ENCODE data around the gene CD28.
A peak's percentile ranks its signal among the peaks of the same experiment; 100 is the strongest.
"Not testable (repeated sequence)": the region's sequence is repeated elsewhere in the genome, so short reads cannot be mapped to it uniquely, and the experiment has no call there.

CD28 gene

GRCh38 chr2:203775684-203776083, 69.2 kb downstream of the CD28 start:
- H2AFZ ChIP-seq (ENCODE audit: low read depth, low read length) = no peak overlapping the region
- no peak overlapping the region for H3K4me3 ChIP-seq (ENCODE audit: low read length)
- no peaks in the 10 kb centered on the region for H3K9me3 ChIP-seq (ENCODE audit: low read length)
- no peaks in the 10 kb centered on the region for H3K27me3 ChIP-seq (ENCODE audit: insufficient read depth, low read length)
- no peaks in the 10 kb centered on the region for H3K36me3 ChIP-seq (ENCODE audit: insufficient read depth, low read length)
- no peaks in the 10 kb centered on the region for H3K4me1 ChIP-seq (ENCODE audit: insufficient read depth, low read length)

- no peaks in the 10 kb centered on the region for H3K36me3 ChIP-seq (ENCODE audit: insufficient read depth, low read length)
- H3K27me3 ChIP-seq (ENCODE audit: insufficient read depth, low read length) = no peaks in the 10 kb centered on the region
- H3K4me3 ChIP-seq (ENCODE audit: low read length) = no peak overlapping the region
- no peak overlapping the region for H2AFZ ChIP-seq (ENCODE audit: low read depth, low read length)
- H3K4me1 ChIP-seq (ENCODE audit: insufficient read depth, low read length) = no peaks in the 10 kb centered on the region
- no peaks in the 10 kb centered on the region for H3K9me3 ChIP-seq (ENCODE audit: low read length)
Measured at GRCh38 chr2:203777030-203777429, 70.6 kb downstream of the CD28 start.

- H3K4me1 ChIP-seq (ENCODE audit: insufficient read depth, low read length); H2AFZ ChIP-seq (ENCODE audit: low read depth, low read length); H3K4me3 ChIP-seq (ENCODE audit: low read length); H3K36me3 ChIP-seq (ENCODE audit: insufficient read depth, low read length); H3K9me3 ChIP-seq (ENCODE audit: low read length); H3K27me3 ChIP-seq (ENCODE audit: insufficient read depth, low read length): not testable (repeated sequence)
Measured at GRCh38 chr2:203779477-203780073, 73.1 kb downstream of the CD28 start.

- H3K9me3 ChIP-seq (ENCODE audit: low read length) = no peaks in the 10 kb centered on the region
- no peak overlapping the region for H3K4me3 ChIP-seq (ENCODE audit: low read length)
- no peaks in the 10 kb centered on the region for H3K27me3 ChIP-seq (ENCODE audit: insufficient read depth, low read length)
Measured at GRCh38 chr2:203780231-203780630, 73.8 kb downstream of the CD28 start.

GRCh38 chr2:203781151-203781550, 74.7 kb downstream of the CD28 start:
- Histone ChIP-seq H3K4me1 (ENCODE audit: insufficient read depth, low read length) (peaks cover 5% of the 10 kb centered on the region), H3K4me3 (ENCODE audit: low read length) (no peak overlapping the region), H3K36me3 (ENCODE audit: insufficient read depth, low read length) (no peaks in the 10 kb centered on the region), H2AFZ (ENCODE audit: low read depth, low read length) (no peak overlapping the region), H3K27me3 (ENCODE audit: insufficient read depth, low read length) (no peaks in the 10 kb centered on the region), H3K9me3 (ENCODE audit: low read length) (no peaks in the 10 kb centered on the region)

More at GRCh38 chr2:203780231-203780630, 73.8 kb downstream of the CD28 start:
- Histone ChIP-seq H2AFZ (ENCODE audit: low read depth, low read length) (no peak overlapping the region), H3K36me3 (ENCODE audit: insufficient read depth, low read length) (no peaks in the 10 kb centered on the region), H3K4me1 (ENCODE audit: insufficient read depth, low read length) (peaks cover 5% of the 10 kb centered on the region)

- peaks cover 9% of the 10 kb centered on the region for H3K4me1 ChIP-seq (ENCODE audit: insufficient read depth, low read length)
- H2AFZ ChIP-seq (ENCODE audit: low read depth, low read length) = no peak overlapping the region
- no peaks in the 10 kb centered on the region for H3K9me3 ChIP-seq (ENCODE audit: low read length)
- H3K4me3 ChIP-seq (ENCODE audit: low read length) = no peak overlapping the region
- no peaks in the 10 kb centered on the region for H3K36me3 ChIP-seq (ENCODE audit: insufficient read depth, low read length)
- no peaks in the 10 kb centered on the region for H3K27me3 ChIP-seq (ENCODE audit: insufficient read depth, low read length)
Measured at GRCh38 chr2:203782262-203782976, 76.0 kb downstream of the CD28 start.

GRCh38 chr2:203783496-203784203, 77.2 kb downstream of the CD28 start:
- Histone ChIP-seq H3K4me3 (ENCODE audit: low read length) (no peak overlapping the region), H3K27me3 (ENCODE audit: insufficient read depth, low read length) (no peaks in the 10 kb centered on the region), H2AFZ (ENCODE audit: low read depth, low read length) (no peak overlapping the region), H3K9me3 (ENCODE audit: low read length) (no peaks in the 10 kb centered on the region), H3K4me1 (ENCODE audit: insufficient read depth, low read length) (peaks cover 9% of the 10 kb centered on the region), H3K36me3 (ENCODE audit: insufficient read depth, low read length) (no peaks in the 10 kb centered on the region)

GRCh38 chr2:203784710-203785270, 78.4 kb downstream of the CD28 start:
- H3K36me3 ChIP-seq (ENCODE audit: insufficient read depth, low read length); H2AFZ ChIP-seq (ENCODE audit: low read depth, low read length); H3K4me3 ChIP-seq (ENCODE audit: low read length); H3K9me3 ChIP-seq (ENCODE audit: low read length); H3K27me3 ChIP-seq (ENCODE audit: insufficient read depth, low read length); H3K4me1 ChIP-seq (ENCODE audit: insufficient read depth, low read length): not testable (repeated sequence)

- H3K36me3 ChIP-seq (ENCODE audit: insufficient read depth, low read length); H3K4me1 ChIP-seq (ENCODE audit: insufficient read depth, low read length); H3K4me3 ChIP-seq (ENCODE audit: low read length); H3K9me3 ChIP-seq (ENCODE audit: low read length); H3K27me3 ChIP-seq (ENCODE audit: insufficient read depth, low read length); H2AFZ ChIP-seq (ENCODE audit: low read depth, low read length): not testable (repeated sequence)
Measured at GRCh38 chr2:203785391-203786110, 79.1 kb downstream of the CD28 start.

GRCh38 chr2:203786549-203787351, 80.3 kb downstream of the CD28 start:
- Histone ChIP-seq H3K4me1 (ENCODE audit: insufficient read depth, low read length) (peaks cover 9% of the 10 kb centered on the region), H3K27me3 (ENCODE audit: insufficient read depth, low read length) (no peaks in the 10 kb centered on the region), H2AFZ (ENCODE audit: low read depth, low read length) (peak overlapping the region; percentile 56)

GRCh38 chr2:203787979-203788378, 81.5 kb downstream of the CD28 start:
- H3K4me1 ChIP-seq (ENCODE audit: insufficient read depth, low read length) = peaks cover 3% of the 10 kb centered on the region

More at GRCh38 chr2:203786549-203787351, 80.3 kb downstream of the CD28 start:
- H3K4me3 ChIP-seq (ENCODE audit: low read length) = no peak overlapping the region
- H3K36me3 ChIP-seq (ENCODE audit: insufficient read depth, low read length) = no peaks in the 10 kb centered on the region
- no peaks in the 10 kb centered on the region for H3K9me3 ChIP-seq (ENCODE audit: low read length)

More at GRCh38 chr2:203787979-203788378, 81.5 kb downstream of the CD28 start:
- no peaks in the 10 kb centered on the region for H3K9me3 ChIP-seq (ENCODE audit: low read length)
- H3K4me3 ChIP-seq (ENCODE audit: low read length) = no peak overlapping the region
- no peaks in the 10 kb centered on the region for H3K27me3 ChIP-seq (ENCODE audit: insufficient read depth, low read length)
- H2AFZ ChIP-seq (ENCODE audit: low read depth, low read length) = no peak overlapping the region
- H3K36me3 ChIP-seq (ENCODE audit: insufficient read depth, low read length) = no peaks in the 10 kb centered on the region

All from neuron (in vitro differentiated cells).